Upper lobe of left lung (tissue), 6 donors: ENCODE measurements around the gene GRB10. TPM values are rescaled to one million over a fixed set of nuclear protein-coding genes. Genes with fewer than 3 reads are reported as not detected.

Experiments
- ATAC-seq, 2 donors: fragments of 200-7000 bp; cut with Tn5 transposase; one replicate each; pipeline ENCODE4 v1.9.1; 2022; ENCODE audit warnings: mild to moderate bottlenecking in 2 of 2, moderate library complexity in 2 of 2; ENCODE audit not compliant: low FRiP score in 2 of 2
- DNase-seq, 2 donors: peaks; one replicate each; pipeline ENCODE4 v3.0.0-alpha.2; 2019 to 2020
- H3K27ac ChIP-seq, 4 donors: fragments of 200-600 bp; sonication (generic); one replicate each; pipeline ENCODE4 v1.5.1; 2016 to 2019
- H3K27me3 ChIP-seq, 4 donors: fragments of 200-600 bp; sonication (generic); one replicate each; pipeline ENCODE4 v1.5.1; 2017 to 2019
- H3K36me3 ChIP-seq, 4 donors: fragments of 200-600 bp; sonication (generic); one replicate each; pipeline ENCODE4 v1.5.1; 2016 to 2019
- H3K4me1 ChIP-seq, 4 donors: fragments of 200-600 bp; sonication (generic); one replicate each; pipeline ENCODE4 v1.5.1; 2018 to 2019
- H3K4me3 ChIP-seq, 4 donors: fragments of 200-600 bp; sonication (generic); one replicate each; pipeline ENCODE4 v1.5.1; 2017 to 2019; ENCODE audit warnings: mild to moderate bottlenecking in 2 of 4, moderate library complexity in 1 of 4
- H3K9me3 ChIP-seq, 4 donors: fragments of 200-600 bp; sonication (generic); one replicate each; pipeline ENCODE4 v1.5.1; 2018 to 2019
- CTCF ChIP-seq, 6 experiments: fragments of 450-650 bp in 4 of 6; fragments of 200-600 bp in 2 of 6; sonication (generic) in 2 of 6; IDR thresholded peaks; one replicate each; pipeline ENCODE4 v1.5.1; 2016 to 2019; ENCODE audit warnings: antibody characterized with exemption in 6 of 6
- EP300 ChIP-seq, 4 donors: sonication (generic); formaldehyde crosslinking; IDR thresholded peaks; one replicate each; pipeline ENCODE4 v1.5.1; 2017; ENCODE audit warnings: antibody characterized with exemption in 4 of 4, control low read depth in 2 of 4
- POLR2A ChIP-seq, 4 donors: fragments of 450-650 bp; IDR thresholded peaks; one replicate each; pipeline ENCODE4 v1.5.1; 2016 to 2017; ENCODE audit warnings: antibody characterized with exemption in 4 of 4, mild to moderate bottlenecking in 2 of 4
- POLR2AphosphoS5 ChIP-seq, 2 donors: sonication (generic); formaldehyde crosslinking; IDR thresholded peaks; one replicate each; pipeline ENCODE4 v1.5.1; 2017; ENCODE audit warnings: antibody characterized with exemption in 2 of 2
- WGBS, 2 donors: methylation state at CpG; one replicate each; pipeline ENCODE4 v1.1.5; 2017 to 2018; 5-methylcytosine and 5-hydroxymethylcytosine counted together
- total RNA-seq, 6 donors: library from RNA; depleted of rRNA in 4 of 6; stranded (reverse); fragments of >200 nt in 4 of 6; gene quantifications; one replicate each; pipeline versions ENCODE4 v1.1.0 to v1.2.1, GENCODE V29; 2016 to 2021
- donor health status: DM: no; HTN: no; CAD: no; lungs with moderate emphysema.
- donor health status: DM: no; HTN: yes; CAD: no; lungs with severe emphysema.

The GRB10 gene
- total RNA-seq, 6 donors from 2014 or later = 32.8 to 92.2 (median 46.5) TPM

- Histone ChIP-seq H3K4me1 (peaks cover 20 to 48% (median 21%) of the 10 kb centered on the region in 4 donors), H3K9me3 (no peaks in the 10 kb centered on the region), H3K27ac (peak overlapping the region in 1 of 4 donors; percentile 14), H3K27me3 (no peaks in the 10 kb centered on the region), H3K36me3 (no peaks in the 10 kb centered on the region), H3K4me3 (no peak overlapping the region)
- DNase-seq (no peak), ATAC-seq (no peak)
- no peak for TF ChIP-seq CTCF (IDR thresholded peaks at IDR 0.05)
- 36 to 38% methylated on average over 8 of the region's 8 CpGs for WGBS, 2 donors
Observed at GRCh38 chr7:50681432-50682045, 101.2 kb downstream of the GRB10 start.

GRCh38 chr7:50679218-50680007 is 103.3 kb downstream of the GRB10 start:
- 43 to 54% methylated on average over 7 of the region's 7 CpGs for WGBS, 2 donors
- Histone ChIP-seq H3K27ac (no peak overlapping the region), H3K4me3 (no peak overlapping the region), H3K27me3 (no peaks in the 10 kb centered on the region), H3K36me3 (peaks cover 0 to 2% (median under 1%) of the 10 kb centered on the region in 4 donors), H3K9me3 (no peaks in the 10 kb centered on the region), H3K4me1 (peaks cover 25 to 50% (median 32%) of the 10 kb centered on the region in 4 donors)
- ATAC-seq (peak in 1 of 2 donors; percentile 37), DNase-seq (no peak)
- TF ChIP-seq CTCF (IDR thresholded peaks at IDR 0.05) (peak in 3 of 6 experiments; percentile 25 to 51 (median 43)), POLR2AphosphoS5 (IDR thresholded peaks at IDR 0.05) (no peak)

GRCh38 chr7:50678586-50678985 is 104.1 kb downstream of the GRB10 start:
- no peak for ATAC-seq
- TF ChIP-seq POLR2A (IDR thresholded peaks at IDR 0.05) (no peak), CTCF (IDR thresholded peaks at IDR 0.05) (no peak), POLR2AphosphoS5 (IDR thresholded peaks at IDR 0.05) (no peak), EP300 (IDR thresholded peaks at IDR 0.05) (no peak)
- Histone ChIP-seq H3K27ac (no peak overlapping the region), H3K4me3 (no peak overlapping the region), H3K4me1 (peaks cover 25 to 50% (median 32%) of the 10 kb centered on the region in 4 donors), H3K9me3 (no peaks in the 10 kb centered on the region), H3K27me3 (no peaks in the 10 kb centered on the region), H3K36me3 (peaks cover 0 to 10% (median 9%) of the 10 kb centered on the region in 4 donors)
- no peak for DNase-seq
- 81 to 90% methylated on average over 7 of the region's 7 CpGs for WGBS, 2 donors

- Histone ChIP-seq H3K36me3 (peaks cover 0 to 20% (median 12%) of the 10 kb centered on the region in 4 donors), H3K27me3 (no peaks in the 10 kb centered on the region), H3K4me1 (peaks cover 25 to 50% (median 32%) of the 10 kb centered on the region in 4 donors), H3K27ac (no peak overlapping the region), H3K9me3 (no peaks in the 10 kb centered on the region), H3K4me3 (no peak overlapping the region)
- ATAC-seq (no peak), DNase-seq (no peak)
- TF ChIP-seq CTCF (IDR thresholded peaks at IDR 0.05) = no peak
- TF ChIP-seq POLR2AphosphoS5 (IDR thresholded peaks at IDR 0.05) = no peak
- no peak for TF ChIP-seq POLR2A (IDR thresholded peaks at IDR 0.05)
- TF ChIP-seq EP300 (IDR thresholded peaks at IDR 0.05) = no peak
- WGBS, 2 donors = 91 to 95% methylated on average over 7 of the region's 7 CpGs
Observed at GRCh38 chr7:50677638-50677996, 105.1 kb downstream of the GRB10 start.
